ENCODE results near the gene ITGAD.
"Not testable (repeated sequence)": the region's sequence is repeated elsewhere in the genome, so short reads cannot be mapped to it uniquely, and the experiment has no call there.

The ITGAD gene

DNA sequence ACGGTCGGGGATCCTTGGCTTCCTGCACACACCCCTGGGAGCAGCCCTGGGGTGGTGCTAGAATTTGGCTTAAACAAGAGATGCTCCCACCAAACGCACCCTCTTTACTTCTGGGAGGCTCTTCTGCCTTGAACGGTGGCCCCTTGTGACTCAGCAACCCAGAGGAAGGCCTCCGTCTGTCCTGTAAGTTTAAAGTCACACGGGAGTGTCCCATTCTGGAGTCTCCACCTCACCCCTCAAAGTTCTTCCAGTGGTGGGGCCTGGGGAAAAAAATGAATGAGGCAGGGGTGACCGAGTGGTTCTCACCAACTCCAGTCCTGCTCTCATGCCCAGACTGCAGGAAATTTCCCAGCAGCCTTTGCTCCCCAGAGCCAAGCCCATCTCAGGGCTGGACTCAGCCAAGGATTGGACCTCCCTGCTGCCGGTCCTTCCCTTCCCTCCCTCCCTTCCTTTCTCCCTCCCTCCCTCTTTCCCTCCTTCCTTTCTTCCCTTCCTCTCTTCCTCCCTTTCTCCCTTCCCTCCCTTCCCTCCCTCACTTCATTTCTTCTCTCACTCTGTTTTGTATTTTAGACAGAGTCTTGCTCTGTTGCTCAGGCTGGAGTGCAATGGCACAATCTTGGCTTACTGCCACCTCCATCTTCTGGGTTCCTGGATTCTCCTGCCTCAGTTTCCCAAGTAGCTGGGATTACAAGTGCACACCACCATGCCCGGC lies 11.4 kb downstream of the ITGAD start:
- DNase-seq: no peak

DNA sequence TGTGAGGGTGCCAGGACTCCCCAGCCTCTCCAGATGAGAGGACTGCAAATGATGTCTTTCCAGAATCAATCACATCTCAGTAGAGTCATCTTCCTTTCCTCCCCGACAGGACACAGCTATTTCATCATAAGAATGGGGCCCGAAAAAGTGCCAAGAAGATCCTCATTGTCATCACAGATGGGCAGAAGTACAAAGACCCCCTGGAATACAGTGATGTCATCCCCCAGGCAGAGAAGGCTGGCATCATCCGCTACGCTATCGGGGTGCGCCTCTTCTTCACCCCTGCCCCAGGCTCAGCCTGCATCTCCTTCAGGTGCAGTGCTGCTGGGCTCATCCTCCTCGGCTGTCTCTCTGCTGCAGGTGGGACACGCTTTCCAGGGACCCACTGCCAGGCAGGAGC lies 14.3 kb downstream of the ITGAD start:
- DNase-seq: no peak

- no peak for DNase-seq
These were observed 16.3 kb downstream of the ITGAD start for GRCh38 chr16:31409433-31409832.

GRCh38 chr16:31410082-31410481 lies 16.9 kb downstream of the ITGAD start:
- no peak for DNase-seq

DNA sequence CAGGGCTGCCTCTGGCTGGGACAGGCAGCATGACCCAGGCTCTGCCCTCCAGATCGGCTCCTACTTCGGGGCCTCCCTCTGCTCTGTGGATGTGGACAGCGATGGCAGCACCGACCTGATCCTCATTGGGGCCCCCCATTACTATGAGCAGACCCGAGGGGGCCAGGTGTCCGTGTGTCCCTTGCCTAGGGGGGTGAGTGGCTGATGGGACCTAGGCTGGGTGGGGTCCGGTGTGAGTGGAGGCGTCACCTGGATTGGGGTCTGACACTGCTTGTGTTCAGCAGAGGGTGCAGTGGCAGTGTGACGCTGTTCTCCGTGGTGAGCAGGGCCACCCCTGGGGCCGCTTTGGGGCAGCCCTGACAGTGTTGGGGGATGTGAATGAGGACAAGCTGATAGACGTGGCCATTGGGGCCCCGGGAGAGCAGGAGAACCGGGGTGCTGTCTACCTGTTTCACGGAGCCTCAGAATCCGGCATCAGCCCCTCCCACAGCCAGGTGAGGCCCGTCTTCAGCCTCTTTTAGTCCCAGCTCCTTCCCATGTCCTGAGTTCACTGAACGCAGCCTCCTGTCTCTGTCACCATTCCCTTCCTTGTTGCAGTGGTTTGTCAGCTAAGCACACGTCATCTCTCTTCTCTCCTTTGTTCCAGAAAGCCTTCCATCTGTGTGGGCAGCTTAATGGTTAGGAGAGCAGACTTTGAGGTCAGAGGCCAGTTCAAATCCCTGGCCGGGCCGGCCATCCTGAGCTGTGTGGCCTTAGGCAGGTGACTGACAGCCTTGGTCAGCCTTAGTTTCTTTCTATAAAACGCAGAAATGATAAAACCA lies 18.1 kb downstream of the ITGAD start:
- no peak for DNase-seq

DNA sequence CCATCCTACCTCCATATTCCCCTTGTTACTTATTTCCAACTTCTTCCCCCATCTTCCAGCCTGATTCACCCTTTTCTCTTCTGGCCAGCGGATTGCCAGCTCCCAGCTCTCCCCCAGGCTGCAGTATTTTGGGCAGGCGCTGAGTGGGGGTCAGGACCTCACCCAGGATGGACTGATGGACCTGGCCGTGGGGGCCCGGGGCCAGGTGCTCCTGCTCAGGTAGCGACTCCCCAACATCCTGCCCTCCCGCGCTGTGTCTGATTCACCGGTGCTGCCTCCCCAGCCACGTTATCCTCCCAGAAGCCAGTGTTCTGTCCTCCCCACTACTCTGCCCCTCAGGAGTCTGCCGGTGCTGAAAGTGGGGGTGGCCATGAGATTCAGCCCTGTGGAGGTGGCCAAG lies 19.6 kb downstream of the ITGAD start:
- DNase-seq: no peak

GRCh38 chr16:31413381-31413780 lies 20.2 kb downstream of the ITGAD start:
- DNase-seq: no peak

DNA sequence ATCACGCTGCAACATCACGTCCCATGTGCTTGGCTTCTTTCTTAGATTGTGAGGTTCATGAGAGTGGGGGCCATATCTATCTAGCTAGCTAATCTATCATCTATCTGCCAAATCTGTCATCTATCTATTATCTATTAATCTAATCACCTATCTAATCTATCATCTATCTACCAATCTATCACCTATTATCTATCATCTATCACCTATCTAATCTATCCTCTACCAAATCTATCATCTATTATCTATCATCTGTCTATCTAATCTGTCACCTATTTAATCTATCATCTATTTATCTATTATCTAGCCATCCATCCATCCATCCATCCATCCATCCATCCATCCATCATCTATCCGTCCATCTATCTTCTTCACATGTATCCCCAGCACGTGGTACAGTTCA lies 20.8 kb downstream of the ITGAD start:
- DNase-seq: no peak

DNA sequence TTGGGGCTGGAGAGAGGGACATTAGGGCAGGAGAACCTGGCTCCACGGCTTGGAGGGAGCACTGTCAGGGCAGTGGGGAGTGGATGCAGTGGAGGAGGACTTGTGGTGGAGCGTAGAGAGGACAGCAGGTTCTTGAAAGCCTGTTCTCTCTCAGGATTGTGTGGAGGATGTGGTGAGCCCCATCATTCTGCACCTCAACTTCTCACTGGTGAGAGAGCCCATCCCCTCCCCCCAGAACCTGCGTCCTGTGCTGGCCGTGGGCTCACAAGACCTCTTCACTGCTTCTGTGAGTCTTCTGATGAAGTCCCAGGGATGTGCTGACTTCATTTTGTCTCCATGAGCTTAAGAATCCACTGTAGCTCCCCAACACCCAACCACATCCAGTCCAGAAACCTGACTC lies 21.6 kb downstream of the ITGAD start:
- DNase-seq: no peak

DNA sequence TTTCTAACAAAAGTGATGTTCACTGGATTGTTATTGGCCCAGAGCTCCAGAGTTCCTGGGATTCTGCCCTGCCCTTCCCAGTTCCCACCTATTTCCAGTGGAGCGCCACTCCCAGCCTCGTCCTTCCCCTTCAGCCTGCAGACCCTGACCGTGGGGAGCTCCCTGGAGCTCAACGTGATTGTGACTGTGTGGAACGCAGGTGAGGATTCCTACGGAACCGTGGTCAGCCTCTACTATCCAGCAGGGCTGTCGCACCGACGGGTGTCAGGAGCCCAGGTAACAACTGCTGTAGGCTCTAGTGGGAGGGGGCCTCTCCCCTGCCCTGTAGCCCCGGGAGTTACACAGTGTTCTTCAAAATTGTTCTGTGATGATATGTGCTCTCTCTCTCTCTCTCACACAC lies 23.2 kb downstream of the ITGAD start:
- DNase-seq: no peak

DNA sequence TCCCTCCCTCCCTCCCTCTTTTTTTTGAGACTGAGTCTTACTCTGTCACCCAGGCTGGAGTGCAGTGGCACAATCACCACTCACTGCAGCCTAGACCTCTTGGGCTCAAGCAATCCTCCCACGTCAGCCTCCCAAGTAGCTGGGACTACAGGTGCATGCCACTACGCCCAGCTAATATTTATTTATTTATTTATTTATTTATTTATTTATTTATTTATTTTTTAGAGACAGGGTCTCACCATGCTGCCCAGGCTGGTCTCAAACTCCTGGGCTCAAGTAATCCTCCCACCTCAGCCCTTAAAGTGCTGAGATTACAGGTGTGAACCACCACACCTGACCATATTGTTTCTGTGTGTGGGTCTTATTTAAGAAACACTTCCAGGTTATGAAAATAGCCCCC lies 23.9 kb downstream of the ITGAD start:
- DNase-seq: not testable (repeated sequence)

DNA sequence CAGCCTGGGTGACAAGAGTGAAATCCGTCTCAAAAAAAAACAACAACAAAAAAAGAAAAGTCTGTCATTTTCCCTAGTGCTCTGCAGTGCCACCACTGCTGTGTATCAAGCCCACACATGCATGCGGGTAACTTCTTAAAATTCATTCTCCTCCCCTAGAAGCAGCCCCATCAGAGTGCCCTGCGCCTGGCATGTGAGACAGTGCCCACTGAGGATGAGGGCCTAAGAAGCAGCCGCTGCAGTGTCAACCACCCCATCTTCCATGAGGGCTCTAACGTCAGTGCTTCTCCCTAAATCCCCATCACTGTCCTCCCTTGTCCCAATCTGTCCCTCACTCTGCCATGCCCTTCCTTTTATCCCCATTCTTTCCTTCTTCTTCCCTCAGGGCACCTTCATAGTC lies 24.8 kb downstream of the ITGAD start:
- no peak for DNase-seq

GRCh38 chr16:31420037-31420436 lies 26.9 kb downstream of the ITGAD start:
- DNase-seq: peak; percentile 73

GRCh38 chr16:31421587-31421986 lies 28.5 kb downstream of the ITGAD start:
- peak; percentile 84 for DNase-seq

DNA sequence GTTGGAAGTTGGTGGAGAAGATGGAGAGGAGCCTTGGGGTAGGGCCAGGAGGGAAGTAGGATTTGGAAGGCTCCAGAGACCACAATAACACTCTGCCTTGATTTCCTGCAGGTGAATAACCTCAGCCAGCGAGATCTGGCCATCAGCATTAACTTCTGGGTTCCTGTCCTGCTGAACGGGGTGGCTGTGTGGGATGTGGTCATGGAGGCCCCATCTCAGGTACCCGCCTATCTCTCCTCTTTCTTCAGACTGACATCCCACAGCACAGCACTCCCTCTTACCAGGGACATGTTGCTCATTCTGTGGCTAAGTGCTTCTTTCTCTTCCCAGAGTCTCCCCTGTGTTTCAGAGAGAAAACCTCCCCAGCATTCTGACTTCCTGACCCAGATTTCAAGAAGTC lies 30.1 kb downstream of the ITGAD start:
- no peak for DNase-seq

GRCh38 chr16:31423801-31424200 lies 30.7 kb downstream of the ITGAD start:
- DNase-seq: no peak

DNA sequence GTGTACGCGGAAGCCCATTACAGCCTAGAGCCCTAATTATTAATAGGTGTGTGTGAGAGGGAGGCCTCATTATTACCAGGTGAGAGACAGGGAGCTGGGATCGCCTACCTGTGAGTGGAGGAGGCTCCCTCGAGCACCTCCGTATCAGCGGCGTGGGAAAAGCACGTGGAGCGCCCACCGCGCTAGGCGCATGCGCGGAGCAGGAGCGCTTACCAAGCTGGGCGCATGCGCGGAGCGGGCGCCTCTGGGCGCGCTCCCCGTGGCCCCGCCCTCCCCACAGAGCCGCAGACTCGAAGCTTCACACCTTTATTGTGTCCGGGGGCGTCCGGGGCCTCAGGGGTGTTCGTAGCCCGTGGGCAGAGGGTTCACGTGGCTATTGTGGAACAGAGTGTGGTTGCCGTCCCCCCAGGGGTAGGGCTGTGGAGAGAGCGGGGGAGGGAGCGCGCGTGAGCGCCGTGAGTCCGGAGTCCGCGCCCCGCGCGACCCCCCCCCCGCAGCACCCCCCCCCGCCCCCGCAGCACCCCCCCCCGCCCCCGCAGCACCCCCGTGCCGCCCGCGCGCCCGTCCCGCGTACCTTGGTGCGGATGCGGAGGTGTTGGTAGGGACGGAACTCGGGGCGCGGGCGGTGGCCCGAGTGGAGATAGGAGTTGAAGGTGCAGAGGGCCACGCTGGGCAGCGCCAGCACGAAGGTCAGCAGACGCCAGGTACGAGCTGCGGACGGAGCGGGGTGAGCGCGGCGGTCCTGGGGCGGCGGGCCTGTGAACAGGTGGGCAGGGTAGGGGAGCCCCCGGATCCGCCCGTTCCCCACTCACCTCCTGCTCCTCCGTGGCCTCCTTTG lies 34.5 kb downstream of the ITGAD start:
- DNase-seq: no peak

DNA sequence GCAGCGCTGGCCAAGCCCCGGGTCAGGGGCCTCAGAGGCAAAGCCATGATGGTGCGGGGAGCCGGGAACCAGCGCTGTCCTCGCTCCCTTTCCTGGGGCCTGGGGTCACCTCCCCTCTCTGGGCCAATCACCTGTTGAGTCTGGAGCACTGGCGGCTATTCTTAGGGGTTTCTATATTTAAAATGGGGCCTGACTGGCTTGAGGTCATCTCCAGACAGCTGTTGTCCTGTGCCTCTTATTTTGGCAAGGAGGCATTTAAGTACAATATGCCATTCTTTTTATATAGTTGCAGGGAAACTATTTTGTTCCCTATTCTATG lies 35.1 kb downstream of the ITGAD start, which contains the start of gene COX6A2:
COX6A2 (minus strand) TSS at position 82 of the 319 bp plus-strand sequence; CDS start at position 47, 35 bp downstream.
- no peak for DNase-seq

DNA sequence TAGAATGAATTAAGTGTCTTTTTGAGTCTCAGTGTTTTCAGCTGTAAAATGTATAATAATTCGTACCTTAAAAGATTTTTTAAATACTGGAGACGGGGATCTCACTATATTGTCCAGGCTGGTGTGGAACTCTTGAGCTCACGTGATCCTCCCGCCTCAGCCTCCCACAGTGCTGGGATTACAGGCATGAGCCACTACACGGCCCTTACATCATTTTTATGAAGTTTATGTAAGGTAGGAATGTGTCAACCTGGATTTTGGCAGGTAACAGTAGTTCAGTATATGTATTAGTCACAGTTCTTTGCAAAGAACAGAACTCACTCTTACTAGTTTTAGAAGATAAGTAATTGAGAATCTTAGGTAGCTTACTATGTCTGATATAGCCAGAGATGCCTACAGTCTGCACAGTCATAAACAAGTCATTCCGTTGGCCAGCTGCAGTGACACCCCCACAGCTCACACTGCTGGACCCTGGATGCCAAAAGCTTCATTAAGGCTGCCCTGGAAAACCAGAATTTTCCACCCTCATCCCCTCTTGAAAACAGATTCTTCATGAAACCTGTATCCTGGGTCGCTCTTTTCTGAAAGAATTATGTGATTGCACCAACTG lies 35.6 kb downstream of the ITGAD start:
- no peak for DNase-seq

DNA sequence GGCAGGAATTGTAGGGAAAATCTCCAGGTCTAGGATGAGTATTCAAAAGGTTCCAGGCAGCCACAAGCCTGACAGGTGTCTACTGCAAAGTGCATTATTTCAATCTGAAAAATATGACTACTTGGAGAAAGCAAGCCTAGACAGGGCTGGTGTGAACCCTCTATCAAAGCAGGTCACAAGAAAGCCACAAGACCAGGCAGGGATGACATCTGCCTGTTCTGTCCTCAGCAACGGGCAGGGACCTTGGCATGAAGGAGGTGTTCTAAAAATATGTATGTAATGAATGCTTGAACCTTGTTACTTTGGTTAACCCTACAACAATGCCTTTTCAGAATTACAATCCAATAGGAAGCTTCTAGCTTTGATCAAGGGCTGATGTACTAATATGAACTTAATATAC lies 36.2 kb downstream of the ITGAD start:
- no peak for DNase-seq

DNA sequence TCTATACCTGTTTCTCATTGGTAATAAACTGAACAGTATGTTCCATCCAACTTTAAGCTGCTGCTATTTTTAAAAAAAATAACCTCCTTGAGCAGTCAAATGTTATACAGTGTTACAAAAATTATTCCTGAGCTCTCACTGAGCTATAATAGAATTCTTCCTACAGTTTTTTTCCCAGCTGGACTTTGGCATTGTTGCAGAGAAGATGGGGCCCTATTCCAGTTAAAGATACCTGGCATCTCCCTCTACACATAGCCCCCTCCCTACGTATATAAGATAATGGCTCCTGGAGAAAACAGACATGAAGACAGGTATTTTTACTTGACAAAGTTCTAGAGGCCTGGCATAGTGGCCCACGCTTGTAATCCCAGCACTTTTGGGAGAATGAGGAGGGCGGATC lies 36.7 kb downstream of the ITGAD start:
- no peak for DNase-seq

DNA sequence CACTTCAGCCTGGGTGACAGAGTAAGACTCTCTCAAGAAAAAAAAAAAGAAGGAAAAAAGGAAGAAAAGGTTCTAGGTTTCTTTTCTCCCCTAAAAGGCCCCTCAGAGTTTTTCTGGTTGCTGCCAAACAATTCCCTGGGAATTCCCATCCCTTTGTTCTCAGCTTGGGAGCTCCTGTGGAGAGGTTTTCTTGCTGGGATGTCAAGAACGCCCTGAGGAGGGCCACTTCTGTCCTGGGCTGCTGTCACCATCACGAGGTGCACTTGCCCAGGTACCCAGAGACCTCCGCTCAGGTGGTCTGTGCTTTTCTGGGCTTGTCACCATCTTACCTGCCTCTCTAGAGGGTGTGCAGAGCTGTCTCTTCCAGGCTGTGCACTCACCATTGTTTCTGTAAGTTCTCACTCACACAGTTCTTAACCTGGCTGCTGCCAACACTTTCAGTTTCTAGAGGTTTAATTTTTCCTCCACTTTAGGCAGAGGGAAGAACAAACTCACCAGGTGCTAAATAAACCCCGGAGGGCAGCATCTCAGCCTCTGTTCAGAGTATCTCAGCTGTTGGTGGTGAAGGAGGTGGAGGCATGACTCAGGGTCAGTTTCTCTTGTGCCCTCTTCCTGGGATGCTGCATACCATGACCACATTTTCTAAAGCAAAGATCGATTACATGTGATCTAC lies 37.4 kb downstream of the ITGAD start:
- peak; percentile 42 for DNase-seq

Measured in NK-92 treated with Interleukin-12 subunit alpha and Interleukin-12 subunit beta, amount 100 ng/mL, for 24 hours (cell line).